Aorta (tissue), 5 donors: Measurements from ENCODE around the gene CDKL1. TPM values are rescaled to one million over a fixed set of nuclear protein-coding genes. Genes with fewer than 3 reads are reported as not detected.
"Not testable (repeated sequence)": the region's sequence is repeated elsewhere in the genome, so short reads cannot be mapped to it uniquely, and the experiment has no call there.

Experiments
- ATAC-seq: fragments of 200-7000 bp; cut with Tn5 transposase; one replicate; pipeline ENCODE4 v1.9.1; 2022; ENCODE audit warnings: moderate library complexity; ENCODE audit not compliant: low FRiP score
- DNase-seq, 2 donors: peaks; one replicate each; pipeline ENCODE4 v3.0.0-alpha.2; 2020
- H3K27ac ChIP-seq, 2 donors: one replicate each; pipeline ENCODE4 v1.5.1; 2013; ENCODE audit warnings: low read length in 2 of 2, mild to moderate bottlenecking in 2 of 2, moderate library complexity in 2 of 2, control low read depth in 1 of 2, inconsistent platforms in 1 of 2, low read depth in 1 of 2
- H3K27me3 ChIP-seq, 2 donors: one replicate each; pipeline ENCODE4 v1.6.1; 2013; ENCODE audit warnings: control low read depth in 1 of 2, low read length in 1 of 2, mild to moderate bottlenecking in 1 of 2, moderate library complexity in 1 of 2; ENCODE audit not compliant: insufficient read depth in 2 of 2, control insufficient read depth in 1 of 2
- H3K36me3 ChIP-seq, 2 donors: one replicate each; pipeline ENCODE4 v1.6.1; 2013; ENCODE audit warnings: control low read depth in 1 of 2, low read length in 1 of 2, mild to moderate bottlenecking in 1 of 2; ENCODE audit not compliant: insufficient read depth in 2 of 2, control insufficient read depth in 1 of 2
- H3K4me1 ChIP-seq, 2 donors: one replicate each; pipeline ENCODE4 v1.6.1; 2013; ENCODE audit warnings: low read length in 2 of 2, control low read depth in 1 of 2, mild to moderate bottlenecking in 1 of 2, moderate library complexity in 1 of 2; ENCODE audit not compliant: insufficient read depth in 2 of 2, control insufficient read depth in 1 of 2
- H3K4me3 ChIP-seq, 2 donors: one replicate each; pipeline ENCODE4 v1.5.1; 2013; ENCODE audit warnings: low read length in 2 of 2, control low read depth in 1 of 2, mild to moderate bottlenecking in 1 of 2
- H3K9me3 ChIP-seq: one replicate; pipeline ENCODE4 v1.6.1; 2013; ENCODE audit warnings: mild to moderate bottlenecking, low read length; ENCODE audit not compliant: control insufficient read depth
- WGBS, 2 donors: extraction: QIAGEN DNeasy Blood & Tissue Kit; methylation state at CpG; one replicate each; pipeline ENCODE4 v1.1.7; 2013; 5-methylcytosine and 5-hydroxymethylcytosine counted together
- intact Hi-C, 2 donors: fragments of 100-400 bp; cut with DNase I; formaldehyde crosslinking; loops; one replicate each; pipeline versions ENCODE4 v1.14.2 to v1.15.0; 2022
- polyA plus RNA-seq, 2 donors: library from polyadenylated mRNA; stranded (reverse); fragments of 200-250 nt; gene quantifications; one replicate each; pipeline ENCODE4 v1.2.3, GENCODE V29; 2013
- total RNA-seq, 2 donors: library from RNA; stranded (reverse); fragmentation: NEBNext Ultra II Directional; extraction: Animal tissue kit (Norgen Biotek cat#: 25700); gene quantifications; one replicate each; pipeline ENCODE4 v1.2.1, GENCODE V29; 2021
- donor health status: healthy with polysubstance abuse.
- donor health status: Bipolar disorder and iron deficiency.
- donor health status: DM: no; HTN: no; CAD: no.
- donor health status: DM: no; HTN: no; CAD: no.
- donor health status: DM: yes; HTN: yes; CAD: no.

Gene CDKL1
- total and polyA plus RNA-seq, 4 donors, result 1.6 to 9.7 (median 5.4) TPM

GRCh38 chr14:50319293-50319692 lies 77.4 kb downstream of the CDKL1 start:
- no peaks in the 10 kb centered on the region for H3K4me1 ChIP-seq
- H3K36me3 ChIP-seq, result no peaks in the 10 kb centered on the region
- no peak overlapping the region for H3K27ac ChIP-seq
- intact Hi-C loops, result no loop called here
- 68 to 94% methylated on average over 1 of the region's 1 CpG for WGBS, 2 donors
- no peaks in the 10 kb centered on the region for H3K9me3 ChIP-seq
- H3K27me3 ChIP-seq, result no peaks in the 10 kb centered on the region
- no peak overlapping the region for H3K4me3 ChIP-seq
- no peak for DNase-seq
- ATAC-seq, result no peak

DNA sequence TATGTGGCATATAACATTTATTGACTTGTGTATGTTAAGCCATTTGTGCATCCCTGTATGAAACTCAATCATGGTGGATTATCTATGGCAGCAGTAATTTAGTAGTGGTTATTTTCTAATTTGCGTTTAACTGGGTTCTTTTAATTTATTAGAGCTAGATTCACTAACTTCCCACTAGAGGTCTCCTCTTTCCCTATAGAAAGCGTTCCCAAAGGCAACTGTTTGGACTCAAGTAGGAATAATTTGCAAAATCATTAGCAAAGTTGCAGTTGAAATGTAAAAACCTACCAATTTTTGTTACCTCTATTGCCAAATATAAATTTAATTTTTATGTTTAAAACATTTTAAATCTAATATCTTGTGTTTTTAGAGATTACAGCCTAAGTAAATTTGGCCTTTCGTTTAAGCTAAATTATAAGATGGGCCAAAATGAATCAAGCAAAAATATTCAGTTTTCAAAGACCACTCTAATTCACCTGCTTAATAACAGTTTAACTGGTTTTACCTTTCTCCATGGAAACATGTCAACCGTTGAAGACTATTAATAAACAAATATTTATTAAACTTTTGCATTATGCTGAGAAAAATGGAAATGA lies 78.6 kb downstream of the CDKL1 start:
- Histone ChIP-seq H3K36me3 (no peaks in the 10 kb centered on the region), H3K9me3 (no peaks in the 10 kb centered on the region), H3K4me3 (no peak overlapping the region), H3K27ac (no peak overlapping the region), H3K4me1 (no peaks in the 10 kb centered on the region), H3K27me3 (no peaks in the 10 kb centered on the region)
- intact Hi-C loops, result no loop called here
- 45 to 46% methylated on average over 4 of the region's 4 CpGs for WGBS, 2 donors
- ATAC-seq, result no peak
- no peak for DNase-seq

- DNase-seq, H3K27ac ChIP-seq, H3K27me3 ChIP-seq, H3K4me3 ChIP-seq, H3K4me1 ChIP-seq, ATAC-seq, H3K36me3 ChIP-seq, H3K9me3 ChIP-seq: not testable (repeated sequence)
- intact Hi-C loops, result loop anchor here in 1 of 2 donors (5.0 kb wide), 1 partner anchor 82 kb away; the partner anchor contains the start of gene SOS2
- WGBS, 2 donors, result 90 to 97% methylated on average over 3 of the region's 3 CpGs
These were observed 82.6 kb downstream of the CDKL1 start for GRCh38 chr14:50314098-50314497.

DNA sequence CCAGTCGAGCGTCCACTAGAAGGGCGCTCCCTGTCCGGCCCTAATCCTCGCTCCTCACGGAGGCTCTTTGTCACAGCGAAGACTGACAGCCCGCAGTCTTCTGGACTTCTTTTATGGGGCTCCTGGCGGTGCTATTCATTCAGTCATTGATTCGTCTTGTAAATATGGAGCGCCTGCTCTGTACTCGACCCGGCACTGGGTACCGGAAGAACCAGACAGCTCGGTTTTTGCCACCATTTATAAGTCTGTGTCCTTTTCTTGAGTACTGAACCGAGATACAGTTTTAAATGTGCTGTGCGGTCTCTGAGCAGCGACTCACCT lies 84.0 kb downstream of the CDKL1 start:
- H3K27ac ChIP-seq, result peak overlapping the region in 1 of 2 donors; percentile 53

GRCh38 chr14:50311972-50312733 lies 84.5 kb downstream of the CDKL1 start, which contains the start of the genes DMAC2L and L2HGDH:
Gene DMAC2L (plus strand): TSS chr14:50312324. CDS start chr14:50321488, 9,164 bp downstream.
Gene L2HGDH (minus strand): TSS chr14:50312229. CDS start chr14:50312150, 79 bp downstream.
- WGBS, 2 donors, result 0% methylated on average over 82 to 83 of the region's 83 CpGs
- H3K4me1 ChIP-seq, result no peaks in the 10 kb centered on the region
- no peaks in the 10 kb centered on the region for H3K9me3 ChIP-seq
- H3K36me3 ChIP-seq, result no peaks in the 10 kb centered on the region
- ATAC-seq (peak; percentile 100), DNase-seq (peak; percentile 95 to 98)
- H3K4me3 ChIP-seq, result peak within 1 kb of the TSS; percentile 54 to 76
- peak within 1 kb of the TSS in 1 of 2 donors; percentile 53 for H3K27ac ChIP-seq
- H3K27me3 ChIP-seq, result no peaks in the 10 kb centered on the region
- intact Hi-C loops, result loop anchor here in 1 of 2 donors (5.0 kb wide), 1 partner anchor 80 kb away; the partner anchor contains the start of gene SOS2

More for the DNA sequence above, 84.0 kb downstream of the CDKL1 start:
- ATAC-seq, result no peak
- DNase-seq, result no peak
- Histone ChIP-seq H3K9me3 (no peaks in the 10 kb centered on the region), H3K36me3 (no peaks in the 10 kb centered on the region), H3K4me1 (no peaks in the 10 kb centered on the region), H3K4me3 (peak overlapping the region; percentile 54 to 76), H3K27me3 (no peaks in the 10 kb centered on the region)
- intact Hi-C loops, result loop anchor here in 1 of 2 donors (5.0 kb wide), 1 partner anchor 80 kb away; the partner anchor contains the start of gene SOS2
- WGBS, 2 donors, result 3 to 4% methylated on average over 13 to 18 of the region's 18 CpGs

GRCh38 chr14:50311337-50311971 lies 85.2 kb downstream of the CDKL1 start:
- 2 to 4% methylated on average over 18 of the region's 18 CpGs for WGBS, 2 donors
- peak overlapping the region in 1 of 2 donors; percentile 26 for H3K27ac ChIP-seq

GRCh38 chr14:50310445-50310844 lies 86.2 kb downstream of the CDKL1 start:
- Histone ChIP-seq H3K27ac (no peak overlapping the region), H3K9me3 (no peaks in the 10 kb centered on the region), H3K27me3 (no peaks in the 10 kb centered on the region), H3K4me1 (no peaks in the 10 kb centered on the region), H3K4me3 (no peak overlapping the region), H3K36me3 (no peaks in the 10 kb centered on the region)
- DNase-seq, result no peak
- no peak for ATAC-seq
- intact Hi-C loops, result loop anchor here in 1 of 2 donors (5.0 kb wide), 1 partner anchor 78 kb away; the partner anchor contains the start of gene SOS2
- WGBS, 2 donors, result 95% methylated on average over 4 of the region's 4 CpGs

More at GRCh38 chr14:50311337-50311971, 85.2 kb downstream of the CDKL1 start:
- Histone ChIP-seq H3K9me3 (no peaks in the 10 kb centered on the region), H3K4me1 (no peaks in the 10 kb centered on the region), H3K27me3 (no peaks in the 10 kb centered on the region), H3K36me3 (no peaks in the 10 kb centered on the region), H3K4me3 (peak overlapping the region; percentile 49 to 76)
- intact Hi-C loops, result loop anchor here in 1 of 2 donors (5.0 kb wide), 1 partner anchor 79 kb away; the partner anchor contains the start of gene SOS2
- DNase-seq, result no peak
- ATAC-seq, result no peak

DNA sequence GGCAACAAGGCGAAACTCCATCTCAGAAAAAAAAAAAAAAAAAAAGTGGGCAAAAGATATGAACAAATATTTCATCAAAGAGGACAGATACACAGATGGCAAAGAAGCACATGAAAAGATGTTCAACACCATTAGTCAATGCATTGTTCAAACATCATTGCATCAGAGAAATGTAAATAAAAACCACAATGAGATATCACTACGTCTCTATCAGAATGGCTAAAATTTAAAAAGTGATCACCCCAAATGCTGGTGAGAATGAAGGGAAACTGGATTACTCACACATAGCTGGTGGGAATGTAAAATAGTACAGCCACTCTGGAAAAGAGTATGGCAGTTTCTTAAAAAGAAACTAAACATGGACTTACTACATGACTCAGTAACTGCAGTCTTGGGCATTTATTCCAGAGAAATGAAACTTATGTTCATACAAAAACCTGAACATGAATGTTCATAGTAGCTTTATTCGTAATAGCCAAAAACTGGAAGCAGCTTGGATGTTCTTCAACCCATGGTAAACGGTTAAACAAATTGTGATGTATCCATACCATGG lies 88.2 kb downstream of the CDKL1 start:
- intact Hi-C loops, result no loop called here
- ATAC-seq (no peak), DNase-seq (no peak)

More for the DNA sequence above, 88.2 kb downstream of the CDKL1 start:
- H3K4me1 ChIP-seq, result no peaks in the 10 kb centered on the region
- 88 to 93% methylated on average over 4 of the region's 4 CpGs for WGBS, 2 donors
- H3K4me3 ChIP-seq, result no peak overlapping the region
- H3K36me3 ChIP-seq, result no peaks in the 10 kb centered on the region
- no peak overlapping the region for H3K27ac ChIP-seq
- H3K9me3 ChIP-seq, result no peaks in the 10 kb centered on the region
- no peaks in the 10 kb centered on the region for H3K27me3 ChIP-seq
